HG02885 (cell line): ENCODE results near the gene MDFIC2.
"Not testable (repeated sequence)": the region's sequence is repeated elsewhere in the genome, so short reads cannot be mapped to it uniquely, and the experiment has no call there.

Source experiments
- ATAC-seq: cut with Tn5 transposase; IDR thresholded peaks from one replicate; pipeline ENCODE4 v1.9.1; 2021; ENCODE audit warnings: mild to moderate bottlenecking; ENCODE audit not compliant: unreplicated experiment, poor library complexity

The MDFIC2 gene

DNA sequence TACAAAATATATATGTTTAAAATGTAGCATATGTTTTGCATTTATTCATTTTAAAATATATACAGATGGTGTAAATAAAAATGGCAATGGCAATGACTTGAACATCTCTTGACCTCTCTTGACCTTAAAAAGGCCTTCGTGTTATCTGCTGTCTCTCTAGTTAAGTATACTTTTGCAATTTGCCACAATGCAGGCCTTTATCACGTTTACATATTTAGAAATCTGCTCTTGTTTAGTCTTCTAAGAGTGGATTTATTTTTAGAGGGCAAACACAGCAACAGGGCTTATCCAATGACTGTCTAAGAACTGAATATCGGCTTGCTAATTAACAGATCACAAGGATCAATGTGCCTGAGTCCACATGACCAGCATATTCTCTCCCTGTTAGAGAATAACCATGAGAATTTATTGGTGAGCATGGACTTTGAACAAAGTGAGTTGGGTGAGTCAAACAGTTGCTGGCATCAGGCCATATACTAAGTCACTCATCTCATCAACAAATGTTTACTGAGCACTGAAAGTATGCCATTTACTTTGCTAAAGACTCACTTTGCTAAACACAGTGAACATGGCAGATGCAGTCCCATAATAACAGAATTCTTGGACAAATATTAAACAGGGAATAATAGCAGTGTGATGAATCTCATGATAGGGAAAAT is 48.2 kb downstream of the MDFIC2 start:
- ATAC-seq: no peak

DNA sequence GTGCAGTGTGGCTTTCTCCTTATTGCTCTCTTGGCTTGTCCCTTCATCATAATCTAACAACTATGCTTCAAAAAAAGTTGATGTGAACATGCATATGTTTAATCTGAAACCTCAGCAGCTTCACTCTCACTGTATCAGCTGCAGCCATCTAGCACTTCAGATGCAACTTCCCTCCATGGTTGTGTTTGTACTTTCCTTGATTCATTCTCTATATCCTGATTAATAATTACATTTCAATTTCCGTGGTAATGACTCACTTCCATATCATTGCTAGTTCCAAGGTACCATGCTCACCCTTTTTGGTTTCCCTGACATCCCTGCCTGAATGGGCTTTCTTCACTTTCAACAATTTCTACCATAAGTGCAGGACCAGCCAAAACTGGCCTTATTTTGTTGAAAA is 51.2 kb downstream of the MDFIC2 start:
- ATAC-seq: no peak

- ATAC-seq: no peak
Measured at GRCh38 chr3:70256566-70256965, 55.9 kb downstream of the MDFIC2 start.

- no peak for ATAC-seq
Measured at GRCh38 chr3:70250492-70250891, 61.9 kb downstream of the MDFIC2 start.

- no peak for ATAC-seq
Measured at GRCh38 chr3:70249509-70250160, 62.8 kb downstream of the MDFIC2 start.

- no peak for ATAC-seq
Measured at GRCh38 chr3:70248856-70249255, 63.6 kb downstream of the MDFIC2 start.

GRCh38 chr3:70247955-70248354 is 64.5 kb downstream of the MDFIC2 start:
- ATAC-seq: no peak

GRCh38 chr3:70245746-70246525 is 66.5 kb downstream of the MDFIC2 start:
- ATAC-seq: no peak

GRCh38 chr3:70244422-70244821 is 68.0 kb downstream of the MDFIC2 start:
- no peak for ATAC-seq

DNA sequence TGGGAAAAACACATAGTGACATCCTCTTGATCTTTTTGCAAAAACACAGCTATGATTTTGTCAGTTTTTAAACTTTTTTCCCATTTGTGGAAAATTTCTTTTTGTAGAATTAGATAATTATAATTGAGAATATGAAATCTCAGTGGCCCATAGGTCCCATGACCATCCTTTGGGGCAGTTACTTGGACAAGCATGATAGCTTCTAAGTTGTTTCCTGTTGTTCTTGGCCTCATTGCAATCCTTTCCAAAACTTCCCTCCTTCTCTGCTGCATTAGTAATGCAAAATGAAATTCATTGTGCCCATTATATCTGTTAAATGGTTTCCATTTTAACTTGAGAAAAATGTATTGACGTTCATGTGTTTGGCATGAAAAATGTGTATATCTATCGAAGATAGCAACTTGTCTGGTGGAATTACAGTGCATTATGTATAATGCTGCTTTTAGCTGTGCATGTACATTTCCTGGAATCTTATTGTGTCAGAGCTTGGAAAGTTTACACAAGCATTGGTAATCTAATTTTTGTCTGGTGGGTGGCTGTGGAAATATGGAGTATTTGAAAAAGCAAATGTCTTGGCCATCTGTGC is 70.0 kb downstream of the MDFIC2 start:
- ATAC-seq: no peak

GRCh38 chr3:70233812-70234211 is 78.6 kb downstream of the MDFIC2 start:
- no peak for ATAC-seq

GRCh38 chr3:70233112-70233511 is 79.3 kb downstream of the MDFIC2 start:
- ATAC-seq: no peak

GRCh38 chr3:70231266-70231701 is 81.2 kb downstream of the MDFIC2 start:
- ATAC-seq: no peak

DNA sequence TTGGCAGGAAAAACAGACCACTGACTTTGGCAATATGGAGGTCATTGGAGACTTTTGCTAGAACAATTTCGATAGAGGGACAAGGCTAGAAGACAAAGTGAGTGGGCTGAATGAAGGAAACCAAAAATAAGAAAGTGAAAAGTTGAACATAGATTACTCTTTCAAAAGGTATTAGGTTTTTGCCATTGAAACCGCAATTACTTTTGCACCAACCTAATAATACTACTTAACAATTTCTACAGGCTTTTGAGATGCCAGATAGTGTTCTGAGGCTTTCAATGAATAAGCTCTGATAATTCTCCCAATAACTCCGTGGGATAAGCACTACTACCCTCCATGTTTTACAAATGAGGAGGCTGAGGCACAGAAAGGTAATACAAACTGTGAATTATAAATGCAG is 85.0 kb downstream of the MDFIC2 start:
- ATAC-seq: no peak

DNA sequence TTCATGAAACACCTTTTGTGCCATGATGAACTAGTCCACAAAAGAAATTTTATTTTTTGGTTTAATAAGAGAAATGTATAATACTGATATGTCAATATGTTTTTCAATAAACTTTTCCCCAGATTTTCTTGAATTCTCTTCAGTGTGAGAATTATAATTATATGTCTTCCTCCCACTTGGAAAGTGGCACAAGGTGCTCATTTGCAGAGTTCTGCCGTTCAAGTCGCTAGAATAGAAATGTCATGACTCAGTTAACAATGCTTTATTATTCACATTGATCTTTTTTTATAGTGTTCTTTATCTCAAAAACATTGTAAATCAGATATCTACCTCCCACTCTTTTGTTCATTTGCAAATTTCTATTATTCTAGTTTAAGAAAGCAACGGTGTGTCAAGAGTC is 87.3 kb downstream of the MDFIC2 start:
- no peak for ATAC-seq

DNA sequence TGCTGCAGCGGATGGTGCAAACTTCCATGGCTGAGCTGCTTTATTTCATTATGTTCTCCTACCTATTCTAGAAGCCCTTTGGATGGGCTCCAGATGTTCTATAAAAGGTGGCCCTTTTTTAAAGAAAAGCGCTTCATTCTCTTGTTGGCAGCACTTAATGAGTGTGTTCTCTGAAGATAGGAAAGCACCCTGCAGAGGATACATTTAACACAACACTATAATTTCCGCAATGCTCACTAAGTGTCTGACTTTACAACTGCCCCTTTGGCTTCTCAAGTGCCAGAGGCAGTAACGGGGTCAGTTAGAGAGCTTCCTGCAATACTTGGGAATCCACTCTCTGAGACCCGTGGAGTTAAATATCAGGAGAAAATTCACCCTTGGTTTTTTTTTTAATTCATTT is 88.1 kb downstream of the MDFIC2 start:
- ATAC-seq: no peak

DNA sequence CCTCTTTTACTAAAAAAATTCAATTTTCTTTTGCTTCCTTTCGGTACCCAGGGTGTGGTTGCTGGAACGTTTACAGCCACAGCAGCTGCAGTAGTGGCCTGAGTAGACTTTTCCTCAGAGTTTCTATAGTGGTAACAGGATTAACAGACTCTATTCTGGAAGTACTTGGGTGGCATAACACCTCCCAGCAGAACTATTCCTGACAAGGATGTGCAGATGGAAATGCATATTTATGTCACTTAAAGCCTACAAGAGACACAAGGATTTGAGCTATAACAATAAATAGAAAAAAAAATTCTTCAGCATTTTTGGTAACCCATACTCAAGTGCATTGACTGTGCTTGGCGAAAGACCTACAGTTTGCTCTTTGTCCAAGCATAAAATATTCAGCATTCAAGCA is 94.0 kb downstream of the MDFIC2 start:
- no peak for ATAC-seq

DNA sequence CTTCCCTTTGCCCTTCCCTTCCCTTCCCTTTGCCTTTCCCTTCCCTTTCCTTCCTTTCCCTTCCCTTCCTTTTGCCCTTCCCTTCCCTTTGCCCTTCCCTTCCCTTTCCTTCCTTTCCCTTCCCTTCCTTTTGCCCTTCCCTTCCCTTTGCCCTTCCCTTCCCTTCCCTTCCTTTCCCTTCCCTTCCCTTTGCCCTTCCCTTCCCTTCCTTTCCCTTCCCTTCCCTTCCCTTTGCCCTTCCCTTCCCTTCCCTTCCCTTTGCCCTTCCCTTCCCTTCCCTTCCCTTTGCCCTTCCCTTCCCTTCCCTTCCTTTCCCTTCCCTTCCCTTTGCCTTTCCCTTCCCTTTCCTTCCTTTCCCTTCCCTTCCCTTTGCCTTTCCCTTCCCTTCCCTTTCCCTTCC is 101.2 kb downstream of the MDFIC2 start:
- not testable (repeated sequence) for ATAC-seq

DNA sequence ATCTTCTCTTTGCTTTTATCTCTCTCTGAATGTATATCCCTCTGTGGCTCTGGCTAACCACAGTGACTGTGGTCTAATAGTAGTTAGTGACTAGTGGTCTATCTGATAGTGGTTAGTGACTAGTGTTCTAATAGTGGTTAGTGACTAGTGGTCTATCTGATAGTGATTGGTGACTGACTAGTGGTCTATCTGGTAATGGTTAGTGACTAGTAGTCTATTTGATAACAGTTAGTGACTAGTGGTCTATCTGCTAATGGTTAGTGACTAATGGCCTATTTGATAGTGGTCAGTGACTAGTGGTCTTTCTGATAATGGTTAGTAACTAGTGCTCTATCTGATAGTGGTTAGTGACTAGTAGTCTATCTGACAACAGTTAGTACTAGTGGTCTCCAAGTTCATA is 110.5 kb downstream of the MDFIC2 start:
- no peak for ATAC-seq

DNA sequence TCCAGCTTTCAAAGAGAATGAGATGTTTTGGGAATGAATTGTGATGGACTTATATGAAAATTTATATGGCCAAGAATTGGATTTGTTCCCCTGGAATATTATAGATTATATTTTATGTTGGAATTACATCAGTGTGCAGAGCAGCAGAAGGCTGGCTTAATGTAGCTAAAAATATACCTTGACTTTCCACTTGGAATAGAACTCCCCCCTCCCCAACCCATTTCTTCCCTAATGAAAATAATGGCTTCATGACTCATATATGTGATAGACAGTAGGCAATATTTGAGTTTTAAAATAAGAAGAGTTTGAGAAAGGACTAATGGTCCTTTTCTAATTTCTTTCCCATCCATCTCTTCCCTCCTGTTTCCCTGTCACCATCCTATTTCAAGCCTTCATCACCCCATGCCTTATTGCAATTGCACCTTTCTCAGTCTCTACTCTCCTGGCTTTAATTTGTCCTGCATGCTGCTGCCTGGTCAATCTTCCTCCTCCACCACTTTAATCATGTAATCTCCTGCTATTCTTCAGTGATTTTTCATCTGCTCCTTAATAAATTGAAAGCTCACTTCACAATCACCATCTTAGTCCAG is 122.5 kb downstream of the MDFIC2 start:
- no peak for ATAC-seq

DNA sequence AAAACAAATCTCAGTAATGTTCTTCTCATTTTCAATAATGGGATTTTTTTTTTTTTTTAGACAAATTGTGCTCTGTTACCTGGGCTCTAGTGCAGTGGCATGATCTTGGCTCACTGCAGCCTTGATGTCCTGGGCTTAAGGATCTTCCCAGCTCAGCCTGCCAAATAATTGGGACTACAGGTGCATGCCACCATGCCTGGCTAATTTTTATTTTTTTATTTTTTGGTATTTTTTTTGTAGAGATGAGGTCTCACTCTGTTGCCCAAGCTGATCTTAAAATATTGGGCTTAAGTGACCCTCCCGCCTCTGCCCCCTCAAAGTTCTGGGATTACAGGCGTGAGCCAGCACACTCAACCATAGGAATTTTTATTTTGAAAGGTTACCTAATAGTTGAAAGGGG is 126.2 kb downstream of the MDFIC2 start:
- ATAC-seq: no peak
